ENCODE measurements around the gene IVNS1ABP.

DNA sequence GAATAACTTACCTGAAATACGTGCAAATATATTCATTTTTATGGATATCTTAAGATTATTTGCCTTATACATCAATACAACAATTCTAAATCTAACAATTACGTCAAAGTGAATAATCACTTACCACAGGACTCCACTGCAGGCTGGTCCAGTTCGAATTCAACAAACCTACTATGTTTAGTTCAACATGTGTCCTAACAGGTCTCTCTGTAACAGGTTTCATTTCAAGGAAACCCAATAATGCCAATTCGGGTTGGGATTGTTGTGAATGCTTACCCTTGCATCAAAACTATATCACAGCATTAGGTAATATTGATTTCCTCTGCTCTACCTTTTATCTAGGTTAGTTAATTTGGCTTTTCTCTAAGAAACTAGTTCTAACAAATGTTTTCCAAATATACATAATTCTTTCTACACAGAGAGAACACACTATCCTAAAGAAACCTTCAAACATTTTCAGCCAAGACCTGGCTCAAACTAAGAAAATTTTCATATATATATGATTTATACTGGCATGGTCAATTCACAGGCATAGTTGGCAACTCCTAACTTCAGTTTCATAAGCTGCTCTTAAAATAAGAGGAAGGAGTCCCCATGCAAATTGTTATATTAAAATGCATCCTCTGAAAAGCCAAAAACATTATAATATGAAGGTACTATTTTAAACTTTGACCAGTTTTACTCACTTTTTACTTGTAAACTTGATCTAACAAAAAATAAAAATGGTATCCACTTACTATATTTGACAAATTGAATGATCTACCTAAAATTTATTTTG lies 4.5 kb downstream of the IVNS1ABP start:
- TF ChIP-seq POLR2A (IDR thresholded peaks at IDR 0.05) (no peak), CTCF (IDR thresholded peaks at IDR 0.05 in 4 of 5, conservative IDR thresholded peaks at IDR 0.05 in 1 of 5) (no peak)
